HL-60 (cell line): ENCODE data around the gene GPHN.

Experiments
- CTCF ChIP-seq: IDR thresholded peaks from one replicate; pipeline ENCODE4 v1.5.1; 2011; ENCODE audit warnings: low read length, control low read depth, inconsistent platforms; ENCODE audit not compliant: insufficient read depth
- GABPA ChIP-seq: IDR thresholded peaks from 2 replicates; pipeline ENCODE4 v1.6.1; 2012; ENCODE audit warnings: low read depth
- POLR2AphosphoS5 ChIP-seq: IDR thresholded peaks from 2 replicates; pipeline ENCODE4 v1.6.1; 2012; ENCODE audit warnings: low read depth
- SPI1 ChIP-seq: IDR thresholded peaks from 2 replicates; pipeline ENCODE4 v1.6.1; 2012; ENCODE audit warnings: low read depth, mild to moderate bottlenecking, borderline replicate concordance
- TF ChIP-seq, protein P1 (sequence below): IDR thresholded peaks from 2 replicates; pipeline ENCODE4 v1.6.1; 2012; ENCODE audit warnings: low read depth; ENCODE audit not compliant: insufficient replicate concordance

- TF ChIP-seq CTCF (no peak), SPI1 (no peak), POLR2AphosphoS5 (no peak), GABPA (no peak)
- TF ChIP-seq, protein P1, sequence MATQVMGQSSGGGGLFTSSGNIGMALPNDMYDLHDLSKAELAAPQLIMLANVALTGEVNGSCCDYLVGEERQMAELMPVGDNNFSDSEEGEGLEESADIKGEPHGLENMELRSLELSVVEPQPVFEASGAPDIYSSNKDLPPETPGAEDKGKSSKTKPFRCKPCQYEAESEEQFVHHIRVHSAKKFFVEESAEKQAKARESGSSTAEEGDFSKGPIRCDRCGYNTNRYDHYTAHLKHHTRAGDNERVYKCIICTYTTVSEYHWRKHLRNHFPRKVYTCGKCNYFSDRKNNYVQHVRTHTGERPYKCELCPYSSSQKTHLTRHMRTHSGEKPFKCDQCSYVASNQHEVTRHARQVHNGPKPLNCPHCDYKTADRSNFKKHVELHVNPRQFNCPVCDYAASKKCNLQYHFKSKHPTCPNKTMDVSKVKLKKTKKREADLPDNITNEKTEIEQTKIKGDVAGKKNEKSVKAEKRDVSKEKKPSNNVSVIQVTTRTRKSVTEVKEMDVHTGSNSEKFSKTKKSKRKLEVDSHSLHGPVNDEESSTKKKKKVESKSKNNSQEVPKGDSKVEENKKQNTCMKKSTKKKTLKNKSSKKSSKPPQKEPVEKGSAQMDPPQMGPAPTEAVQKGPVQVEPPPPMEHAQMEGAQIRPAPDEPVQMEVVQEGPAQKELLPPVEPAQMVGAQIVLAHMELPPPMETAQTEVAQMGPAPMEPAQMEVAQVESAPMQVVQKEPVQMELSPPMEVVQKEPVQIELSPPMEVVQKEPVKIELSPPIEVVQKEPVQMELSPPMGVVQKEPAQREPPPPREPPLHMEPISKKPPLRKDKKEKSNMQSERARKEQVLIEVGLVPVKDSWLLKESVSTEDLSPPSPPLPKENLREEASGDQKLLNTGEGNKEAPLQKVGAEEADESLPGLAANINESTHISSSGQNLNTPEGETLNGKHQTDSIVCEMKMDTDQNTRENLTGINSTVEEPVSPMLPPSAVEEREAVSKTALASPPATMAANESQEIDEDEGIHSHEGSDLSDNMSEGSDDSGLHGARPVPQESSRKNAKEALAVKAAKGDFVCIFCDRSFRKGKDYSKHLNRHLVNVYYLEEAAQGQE = no peak
Observed at GRCh38 chr14:66923251-66923650, 415.3 kb downstream of the GPHN start.
